ENCODE data around the gene SRXN1.
A peak's percentile ranks its signal among the peaks of the same experiment; 100 is the strongest.

SRXN1 gene

GRCh38 chr20:675033-675452 is 22.0 kb upstream of the SRXN1 start:
- DNase-seq: no peak

GRCh38 chr20:673603-674001 is 20.6 kb upstream of the SRXN1 start:
- no peak for DNase-seq

GRCh38 chr20:672963-673602 is 20.1 kb upstream of the SRXN1 start:
- DNase-seq: no peak

- DNase-seq: peak; percentile 95
These were observed 18.4 kb upstream of the SRXN1 start for GRCh38 chr20:671252-672030.

GRCh38 chr20:669573-669972 is 16.6 kb upstream of the SRXN1 start:
- DNase-seq: no peak

GRCh38 chr20:668638-669037 is 15.6 kb upstream of the SRXN1 start:
- DNase-seq: no peak

GRCh38 chr20:668050-668449 is 15.1 kb upstream of the SRXN1 start:
- DNase-seq: no peak

- DNase-seq: peak; percentile 77
These were observed 14.5 kb upstream of the SRXN1 start for GRCh38 chr20:667351-668034.

GRCh38 chr20:666877-667276 is 13.9 kb upstream of the SRXN1 start:
- no peak for DNase-seq

GRCh38 chr20:665276-665675 is 12.3 kb upstream of the SRXN1 start:
- no peak for DNase-seq

- DNase-seq: no peak
These were observed 11.6 kb upstream of the SRXN1 start for GRCh38 chr20:664576-664975.

GRCh38 chr20:664151-664550 is 11.2 kb upstream of the SRXN1 start:
- no peak for DNase-seq

- peak; percentile 80 for DNase-seq
These were observed 10.5 kb upstream of the SRXN1 start for GRCh38 chr20:663315-664090.

GRCh38 chr20:662277-663192 is 9.5 kb upstream of the SRXN1 start:
- no peak for DNase-seq

- DNase-seq: no peak
These were observed 8.7 kb upstream of the SRXN1 start for GRCh38 chr20:661474-662270.

GRCh38 chr20:658731-659291 is 5.8 kb upstream of the SRXN1 start:
- DNase-seq: no peak

- no peak for DNase-seq
These were observed 5.2 kb upstream of the SRXN1 start for GRCh38 chr20:658202-658601.

GRCh38 chr20:655726-656624 is 3.0 kb upstream of the SRXN1 start:
- DNase-seq: no peak

GRCh38 chr20:654417-654750 is 1.4 kb upstream of the SRXN1 start:
- DNase-seq: no peak
